Globus pallidus (tissue), 1 donor: ENCODE results near the gene CEP44.
"Not testable (repeated sequence)": the region's sequence is repeated elsewhere in the genome, so short reads cannot be mapped to it uniquely, and the experiment has no call there.

Experiments used
- DNase-seq: peaks from one replicate; pipeline ENCODE4 v3.0.0-alpha.2; 2015; ENCODE audit warnings: low spot score

Gene CEP44

DNA sequence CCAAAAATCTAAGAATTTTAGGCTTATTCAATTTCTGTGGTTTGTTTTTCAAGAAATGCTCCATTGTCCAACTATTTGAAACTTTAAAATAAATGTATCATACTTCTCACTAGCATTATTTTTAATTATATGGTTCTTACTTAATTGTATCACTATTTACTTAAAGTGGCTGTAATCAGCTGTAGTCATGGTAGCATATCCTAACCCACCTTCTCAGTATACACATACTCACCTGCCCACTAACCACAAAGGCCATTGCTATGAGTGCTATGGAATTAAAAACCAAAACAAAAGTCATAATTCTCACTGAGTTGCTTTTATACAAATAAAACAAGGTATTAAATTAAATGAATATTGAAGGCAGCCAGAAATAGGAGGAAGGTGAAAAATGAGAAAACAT is 5.2 kb upstream of the CEP44 start:
- DNase-seq = no peak

DNA sequence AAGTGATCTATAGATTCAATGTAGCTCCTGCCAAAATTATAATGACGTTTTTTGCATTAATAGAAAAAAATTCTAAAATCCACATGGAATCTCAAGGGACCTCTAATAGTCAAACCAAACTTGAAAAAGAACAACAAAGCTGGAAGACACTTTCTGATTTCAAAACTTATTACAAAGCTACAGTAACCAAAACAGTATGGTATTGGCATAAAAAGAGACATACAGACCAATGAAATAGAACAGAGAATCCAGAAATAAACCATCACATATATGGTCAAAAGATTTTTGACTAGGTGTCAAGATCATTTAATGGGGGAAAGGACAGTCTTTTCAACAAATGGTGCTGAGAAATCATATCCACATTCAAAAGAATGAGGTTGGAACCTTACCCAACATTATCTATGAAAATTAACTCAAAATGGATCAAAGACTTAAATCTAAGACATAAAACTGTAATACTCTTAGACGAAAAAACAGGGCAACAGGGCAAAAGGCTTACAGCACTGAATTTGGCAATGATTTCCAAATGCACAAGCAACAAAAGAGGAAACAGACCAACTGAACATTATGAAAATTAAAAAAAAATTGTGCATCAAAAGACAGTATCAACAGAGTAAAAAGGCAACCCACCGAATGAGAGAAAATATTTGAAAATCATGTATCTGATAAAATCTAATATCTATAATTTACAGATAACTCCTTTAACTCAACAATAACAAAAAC is 4.1 kb upstream of the CEP44 start:
- no peak for DNase-seq

DNA sequence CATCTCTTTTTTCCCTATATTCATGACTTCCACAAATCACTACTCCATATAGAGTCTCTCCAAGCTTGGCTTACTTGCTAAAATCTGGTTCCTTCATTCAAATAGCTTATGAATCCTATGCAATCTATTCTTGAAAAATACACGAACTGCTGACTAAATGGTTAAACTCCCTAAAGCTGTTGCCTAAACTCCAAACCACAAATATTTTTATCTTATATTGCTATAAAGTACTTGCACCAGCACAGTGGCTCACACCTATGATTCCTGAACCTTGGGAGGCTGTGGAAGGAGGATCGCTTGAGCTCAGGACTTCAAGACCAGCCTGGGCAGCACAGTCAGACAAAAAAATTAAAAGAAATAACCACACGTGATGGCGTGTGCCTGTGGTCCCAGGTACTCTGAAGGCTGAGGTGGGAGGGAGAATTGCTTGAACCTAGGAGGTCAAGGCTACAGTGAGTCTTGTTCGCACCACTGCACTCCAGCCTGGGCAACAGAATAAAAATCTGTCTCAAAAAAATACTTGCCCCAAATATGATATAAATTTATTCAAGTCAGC is 2.5 kb upstream of the CEP44 start:
- no peak for DNase-seq

DNA sequence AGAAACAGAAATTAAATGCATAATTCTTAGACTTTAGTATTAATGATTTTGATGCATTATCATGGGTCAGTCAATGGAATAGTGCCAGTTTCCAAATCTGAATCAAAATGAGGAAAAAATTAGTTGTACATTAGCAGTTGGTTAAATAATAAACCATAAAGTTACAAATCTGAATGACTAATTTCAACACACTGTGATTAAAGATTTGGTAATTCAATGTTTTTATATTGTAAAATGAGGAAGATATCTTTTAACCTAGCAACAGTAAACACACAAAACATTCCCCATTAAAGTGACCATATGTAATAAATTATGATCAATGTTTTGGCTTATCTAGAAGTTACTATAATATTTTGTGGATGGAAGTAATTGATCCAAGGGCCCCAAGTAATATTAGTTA is 1.8 kb upstream of the CEP44 start:
- no peak for DNase-seq

DNA sequence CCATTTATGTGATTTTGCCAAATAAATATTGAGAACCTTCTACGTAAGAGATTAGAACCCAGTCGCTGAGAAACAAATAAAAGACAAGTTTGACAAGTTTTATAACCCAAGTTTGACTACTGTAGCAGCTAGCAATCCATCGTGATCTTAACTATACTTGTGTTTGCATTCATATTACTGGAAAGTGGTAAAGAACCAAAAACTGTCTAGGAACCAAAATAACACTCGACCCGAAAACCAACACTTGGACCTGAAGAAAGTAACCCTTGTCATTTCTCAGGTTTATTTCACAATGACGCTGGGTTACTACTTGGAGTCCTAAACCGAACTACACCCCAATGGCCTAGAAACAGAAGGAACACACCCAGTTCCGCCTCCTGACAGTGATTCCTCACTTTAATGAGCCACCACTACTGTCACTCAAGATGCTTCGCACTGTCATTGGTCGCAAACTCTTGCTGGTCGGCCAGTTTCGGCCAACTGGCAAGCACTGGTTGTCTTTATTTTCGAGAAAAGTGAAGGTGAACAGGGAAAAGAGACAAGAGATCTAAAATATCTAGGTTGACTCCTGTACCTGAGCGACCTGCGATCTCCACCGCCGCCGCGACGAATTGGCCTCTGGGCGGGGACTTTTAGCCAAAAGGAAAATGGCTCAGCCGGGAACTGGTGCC is 740 bp upstream of the CEP44 start:
- DNase-seq = peak; percentile 96

DNA sequence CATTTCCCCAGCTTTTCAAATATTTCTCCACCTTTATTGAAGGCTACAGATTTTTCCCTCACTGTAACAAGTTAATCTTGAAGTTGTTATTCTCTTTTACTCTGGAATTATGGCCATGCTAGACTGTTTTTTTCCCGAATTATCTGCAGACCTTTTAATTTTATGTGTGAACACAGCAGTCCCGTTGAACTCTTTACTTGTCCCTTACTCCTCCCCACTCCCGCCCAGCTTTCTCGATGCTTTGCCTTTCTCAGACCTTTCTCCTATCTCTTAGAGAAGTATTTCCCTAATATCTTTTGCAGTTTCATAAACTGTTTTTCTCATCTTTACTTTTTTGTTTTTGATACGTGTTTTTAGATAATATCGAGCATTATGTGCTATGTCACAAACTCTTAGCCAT is 776 bp downstream of the CEP44 start:
- no peak for DNase-seq

DNA sequence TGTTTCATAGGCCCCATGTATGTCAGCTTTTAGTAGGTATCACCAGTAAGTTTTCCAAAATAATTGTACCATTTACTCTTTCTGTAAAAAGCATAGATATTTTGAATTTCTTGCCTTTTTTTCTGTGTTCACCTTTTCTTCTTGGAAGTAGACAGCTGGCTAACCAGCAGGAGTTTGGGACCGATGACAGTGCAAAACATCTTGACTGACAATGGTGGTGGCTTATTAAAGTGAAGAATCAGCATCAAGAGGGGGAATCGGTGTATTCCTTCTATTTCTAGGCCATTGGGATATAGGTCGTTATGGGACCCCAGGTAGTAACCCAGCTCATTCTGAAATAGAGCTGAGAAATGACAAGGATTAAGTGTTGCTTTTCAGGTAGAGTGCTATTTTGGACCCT is 3.2 kb downstream of the CEP44 start:
- DNase-seq = no peak

DNA sequence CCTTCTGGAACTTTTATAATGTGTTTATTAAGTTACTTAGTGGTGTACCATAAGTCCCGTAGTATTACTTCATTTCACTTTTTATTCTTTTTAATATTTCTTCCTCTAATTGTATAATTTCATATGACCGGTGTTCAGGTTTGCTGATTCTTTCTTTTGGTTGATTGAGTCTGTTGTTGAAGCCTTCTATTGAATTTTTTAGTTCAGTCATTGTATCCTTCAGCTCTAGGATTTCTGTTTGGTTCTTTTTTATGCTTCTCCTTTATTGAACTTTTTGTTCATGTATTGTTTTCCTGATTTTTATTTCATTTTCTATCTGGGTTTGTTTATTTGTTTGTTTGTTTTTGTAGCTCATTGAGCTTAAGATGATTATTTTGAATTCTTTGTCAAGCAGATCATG is 8.8 kb downstream of the CEP44 start:
- DNase-seq = no peak

DNA sequence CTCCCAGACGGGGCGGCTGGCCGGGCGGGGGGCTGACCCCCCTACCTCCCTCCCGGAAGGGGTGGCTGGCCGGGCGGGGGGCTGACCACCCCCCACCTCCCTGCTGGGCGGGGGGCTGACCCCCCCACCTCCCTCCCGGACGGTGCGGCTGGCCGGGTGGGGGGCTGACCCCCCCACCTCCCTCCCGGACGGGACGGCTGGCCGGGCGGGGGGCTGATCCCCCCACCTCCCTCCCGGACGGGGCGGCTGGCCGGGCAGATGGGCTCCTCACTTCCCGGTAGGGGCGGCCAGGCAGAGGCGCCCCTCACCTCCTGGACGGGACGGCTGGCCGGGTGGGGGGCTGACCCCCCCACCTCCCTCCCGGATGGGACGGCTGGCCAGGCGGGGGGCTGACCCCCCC is 10.9 kb downstream of the CEP44 start:
- not testable (repeated sequence) for DNase-seq

DNA sequence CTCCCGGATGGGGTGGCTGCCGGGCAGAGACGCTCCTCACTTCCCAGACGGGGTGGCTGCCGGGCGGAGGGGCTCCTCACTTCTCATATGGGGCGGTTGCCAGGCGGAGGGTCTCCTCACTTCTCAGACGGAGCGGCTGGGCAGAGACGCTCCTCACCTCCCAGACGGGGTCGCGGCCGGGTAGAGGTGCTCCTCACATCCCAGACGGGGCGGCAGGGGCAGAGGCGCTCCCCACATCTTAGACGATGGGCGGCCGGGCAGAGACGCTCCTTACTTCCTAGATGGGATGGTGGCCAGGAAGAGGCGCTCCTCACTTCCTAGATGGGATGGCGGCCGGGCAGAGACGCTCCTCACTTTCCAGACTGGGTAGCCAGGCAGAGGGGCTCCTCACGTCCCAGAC is 11.4 kb downstream of the CEP44 start:
- DNase-seq = not testable (repeated sequence)

DNA sequence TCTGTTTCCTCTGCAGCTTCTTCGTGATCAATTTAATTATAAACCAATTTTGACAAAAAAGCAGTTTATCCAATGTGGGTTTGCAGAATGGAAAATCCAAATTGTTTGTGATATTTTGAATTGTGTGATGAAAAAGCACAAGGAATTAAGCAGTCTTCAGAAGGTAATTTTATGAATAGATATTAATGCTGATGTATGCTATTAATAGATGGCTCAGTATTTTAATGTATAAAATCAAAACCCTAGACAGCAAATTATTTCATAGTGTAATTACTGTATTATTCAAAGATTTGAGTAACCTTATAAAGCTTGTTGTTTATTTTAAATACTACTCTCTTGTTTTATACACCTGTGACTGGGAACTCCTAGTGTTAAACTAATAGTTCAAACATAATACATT is 20.0 kb downstream of the CEP44 start:
- DNase-seq = no peak

DNA sequence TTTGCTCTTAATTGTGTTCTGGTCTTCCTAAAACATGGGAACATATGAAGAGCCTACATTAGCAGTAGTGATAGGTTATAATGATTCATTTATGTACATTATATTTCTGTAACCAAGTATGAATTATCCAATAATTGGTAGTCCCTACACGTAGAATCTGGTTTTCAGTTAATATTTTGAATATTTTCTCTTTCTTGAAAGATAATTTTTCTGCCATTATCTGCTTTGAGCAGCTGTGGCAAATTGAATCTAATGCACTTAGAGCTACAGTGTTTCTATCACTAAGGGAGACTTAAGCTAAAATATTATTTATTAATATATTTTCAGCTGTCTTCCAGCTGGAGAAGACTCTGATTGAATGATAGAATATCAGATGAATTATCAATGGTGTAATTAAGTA is 21.0 kb downstream of the CEP44 start:
- DNase-seq = no peak

DNA sequence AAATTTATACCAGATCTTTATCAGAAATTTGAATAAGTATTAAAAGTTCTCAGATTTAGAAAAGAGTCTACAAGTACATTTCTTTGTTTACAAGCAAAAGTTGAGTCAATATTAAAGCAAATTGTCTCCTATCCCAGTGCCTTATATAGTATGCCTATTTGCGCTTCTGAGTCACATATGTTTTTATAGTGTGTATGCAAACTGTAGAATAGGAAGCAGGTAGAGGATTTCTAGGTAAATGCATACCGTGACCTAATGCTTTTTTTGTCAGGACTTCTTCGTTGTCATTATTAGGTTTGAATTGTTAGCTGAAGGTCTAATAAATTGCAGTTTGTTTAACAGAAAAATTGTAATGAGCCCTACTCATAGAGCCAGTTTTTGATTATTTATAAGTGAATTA is 22.2 kb downstream of the CEP44 start:
- DNase-seq = no peak

DNA sequence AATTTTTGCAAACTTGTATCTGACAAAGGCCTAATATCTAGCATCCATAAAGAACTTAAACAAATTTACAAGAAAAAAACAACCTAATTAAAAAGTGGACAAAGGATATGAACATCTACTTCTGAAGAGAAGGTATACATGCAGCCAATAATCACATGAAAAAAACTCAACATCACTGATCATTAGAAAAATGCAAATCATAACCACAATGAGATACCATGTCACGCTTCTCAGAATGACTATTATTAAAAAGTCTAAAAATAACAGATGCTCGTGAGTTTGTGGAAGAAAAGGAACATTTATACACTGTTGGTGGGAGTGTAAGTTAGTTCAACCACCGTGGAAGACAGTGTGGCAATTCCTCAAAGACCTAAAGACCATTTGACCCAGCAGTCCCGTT is 24.0 kb downstream of the CEP44 start:
- no peak for DNase-seq

DNA sequence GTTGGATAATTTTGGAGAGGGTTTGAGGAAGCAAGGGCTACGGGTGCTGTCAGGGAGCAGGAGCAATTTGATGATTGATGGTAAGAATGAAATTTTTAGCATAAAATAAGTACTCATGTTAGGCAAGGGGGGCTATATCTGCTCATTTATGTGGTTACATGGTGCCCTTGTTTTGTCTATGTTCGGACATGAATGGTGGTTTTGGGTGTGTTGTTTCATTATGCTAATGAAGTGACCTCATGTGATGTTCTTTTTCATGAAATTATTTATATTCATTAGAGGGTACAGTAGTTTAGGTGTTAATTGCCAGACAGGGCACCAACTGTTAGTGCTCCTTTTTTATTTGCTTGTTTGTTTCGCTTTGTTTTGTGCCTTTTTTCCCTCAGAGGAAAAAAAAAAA is 29.3 kb downstream of the CEP44 start:
- DNase-seq = no peak

DNA sequence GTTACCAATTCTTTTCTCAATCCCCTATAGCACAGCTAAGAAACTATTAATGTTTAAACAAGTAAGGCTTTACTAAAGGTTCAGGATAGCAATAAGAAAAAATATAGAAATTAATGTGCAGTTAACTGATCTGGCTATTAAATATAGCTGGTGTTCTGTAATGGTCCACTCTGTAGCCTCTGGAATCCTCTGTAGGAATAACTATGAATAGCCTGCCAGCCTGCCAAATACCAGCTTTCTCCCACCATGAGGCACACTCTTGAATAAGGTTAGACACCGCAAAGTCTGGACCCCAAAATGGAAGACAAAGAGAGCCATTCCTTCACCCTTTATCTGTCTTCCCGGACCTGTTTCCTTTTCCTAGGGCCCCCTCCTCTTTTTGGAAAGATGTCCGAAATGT is 30.6 kb downstream of the CEP44 start:
- no peak for DNase-seq

DNA sequence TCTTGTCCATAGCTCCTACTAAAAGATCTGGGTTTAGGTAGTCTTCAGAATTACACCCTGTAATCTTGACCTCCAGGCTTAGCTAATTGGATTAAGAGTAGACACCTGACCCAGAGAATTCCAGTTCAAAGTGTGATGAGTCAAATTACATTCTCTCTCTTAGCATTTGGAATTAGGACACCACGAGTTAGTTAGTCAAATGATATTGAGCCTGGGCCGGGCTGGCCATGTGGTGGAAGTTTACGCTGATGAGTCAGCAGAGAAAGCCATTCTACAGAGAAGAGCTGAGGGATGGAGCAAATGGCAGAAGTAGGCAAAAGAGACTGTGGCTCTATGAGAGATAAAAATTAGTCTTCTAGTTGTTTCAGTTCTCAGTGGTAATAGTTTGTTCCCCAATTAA is 31.1 kb downstream of the CEP44 start:
- no peak for DNase-seq

DNA sequence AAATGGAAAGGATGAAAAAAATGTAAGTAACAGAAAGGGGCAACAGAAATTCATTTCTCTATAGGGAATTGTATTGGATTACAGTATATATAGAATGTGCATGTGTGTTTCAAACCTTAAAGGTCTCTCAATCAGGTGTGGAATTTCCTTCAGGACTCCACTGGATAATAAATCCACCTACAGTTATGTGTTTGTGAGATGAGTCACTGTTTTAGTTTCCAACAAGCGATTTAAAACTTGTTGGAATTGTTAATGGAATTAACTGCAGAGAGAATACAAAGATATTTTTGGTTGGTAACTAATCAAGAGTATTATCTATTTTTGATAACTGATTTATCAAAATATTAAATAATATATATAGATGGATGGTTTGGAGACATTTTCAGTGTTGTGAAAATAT is 32.8 kb downstream of the CEP44 start:
- DNase-seq = no peak

DNA sequence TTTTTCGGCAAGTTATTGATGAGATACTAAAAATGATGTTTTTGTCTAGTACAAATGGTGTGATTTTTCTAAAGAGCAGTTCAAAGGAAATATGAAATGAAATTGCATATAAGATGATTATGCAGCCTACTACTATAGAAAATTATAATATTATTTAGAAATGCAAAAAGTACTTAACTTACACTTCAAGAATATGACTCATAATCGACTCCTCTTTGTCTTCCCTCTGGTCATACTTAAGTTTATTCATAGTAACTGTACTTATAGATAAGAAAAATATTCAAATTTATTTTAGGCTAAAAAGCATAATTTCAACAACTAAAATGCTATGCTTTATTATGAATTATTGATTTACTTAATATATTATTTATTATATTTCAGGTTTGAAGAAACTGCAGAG is 33.2 kb downstream of the CEP44 start:
- DNase-seq = no peak

DNA sequence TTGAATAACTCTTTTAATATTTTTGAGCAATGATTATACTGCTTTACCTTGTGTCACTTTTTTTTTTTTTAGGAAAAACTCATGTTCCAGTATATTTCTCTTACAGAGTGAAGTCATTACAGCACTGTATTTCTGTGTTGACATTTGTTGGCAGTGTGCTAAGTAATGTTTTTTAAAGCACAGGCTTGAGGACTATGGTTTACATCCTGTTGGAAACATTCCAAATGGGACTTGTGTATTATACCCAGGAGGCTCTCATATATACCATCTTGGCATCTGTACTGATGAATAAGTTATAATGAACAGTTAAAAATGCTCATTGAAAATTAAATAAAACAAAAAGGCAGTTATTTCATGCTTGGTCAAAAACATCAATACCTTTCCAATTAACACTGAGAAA is 33.8 kb downstream of the CEP44 start:
- no peak for DNase-seq

DNA sequence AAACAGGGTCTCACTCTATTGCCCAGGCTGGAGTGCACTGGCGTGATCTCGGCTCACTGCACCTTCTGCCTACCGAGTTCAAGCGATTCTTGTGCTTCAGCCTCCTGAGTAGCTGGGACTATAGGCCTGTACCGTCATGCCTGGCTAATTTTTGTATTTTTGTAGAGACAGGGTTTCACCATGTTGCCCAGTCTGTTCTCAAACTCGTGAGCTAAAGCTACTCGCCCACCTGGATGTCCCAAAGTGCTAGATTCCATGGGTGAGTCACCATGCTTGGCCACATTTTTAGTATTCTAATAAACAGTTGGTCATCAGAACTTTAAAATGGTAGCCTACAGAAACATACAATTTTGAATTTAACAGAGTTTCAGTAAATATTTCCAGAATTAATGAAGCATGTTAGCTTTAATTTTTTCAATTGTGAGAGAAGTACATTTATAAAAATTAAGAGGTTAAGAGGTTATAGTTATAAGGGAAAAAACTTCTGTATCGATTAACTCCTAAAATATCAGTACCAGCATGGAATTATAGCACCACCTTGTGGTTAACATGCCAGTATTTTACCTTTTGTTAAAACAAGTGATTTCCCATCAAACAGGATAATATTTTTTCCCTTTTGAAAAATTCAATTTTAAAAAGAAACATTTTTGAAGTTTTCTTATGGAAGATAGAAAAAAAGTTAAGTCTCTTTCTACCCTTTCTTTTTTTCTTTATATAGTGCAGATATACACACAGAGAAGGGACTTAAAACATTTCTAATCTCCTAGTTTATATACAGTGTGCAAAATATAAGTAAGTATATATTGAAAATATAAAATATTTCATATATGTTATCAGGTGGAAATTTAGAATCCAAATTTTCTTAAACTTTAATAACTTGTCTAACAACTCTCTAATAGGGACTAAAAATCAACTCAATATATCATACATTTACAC is 35.4 kb downstream of the CEP44 start:
- peak; percentile 13 for DNase-seq

DNA sequence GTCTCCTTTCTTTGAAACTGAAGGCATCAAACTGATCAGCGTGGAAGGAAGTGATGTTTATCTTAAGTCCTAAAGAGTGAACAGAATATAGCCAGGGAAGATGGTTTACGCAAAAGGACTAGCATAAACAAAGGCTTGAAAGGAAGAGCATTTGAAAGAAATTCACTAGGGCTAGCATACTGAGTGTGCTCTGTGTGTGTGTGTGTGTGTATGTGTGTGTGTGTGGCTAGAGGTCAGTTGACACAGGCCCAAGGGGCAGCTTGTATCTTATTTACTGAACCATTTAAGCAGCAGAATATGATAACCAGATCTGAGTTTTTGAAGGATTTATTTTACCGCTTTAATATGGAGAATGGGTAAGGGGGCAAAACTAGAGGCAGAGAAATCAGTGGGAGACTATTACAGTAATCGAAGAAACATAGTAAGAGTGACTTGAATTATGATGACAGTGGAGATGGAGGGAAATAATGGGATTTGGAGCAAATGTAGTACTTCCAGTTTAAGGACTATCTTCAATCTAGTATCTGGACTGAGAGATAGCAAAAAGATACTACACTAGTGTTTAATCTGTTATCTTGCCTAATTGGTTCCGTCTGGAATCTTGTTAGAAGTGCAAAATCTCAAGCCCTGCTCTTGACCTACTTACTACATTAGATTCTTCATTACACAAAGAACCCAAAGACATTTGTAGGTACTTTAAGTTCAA is 36.9 kb downstream of the CEP44 start:
- DNase-seq = no peak
